ENCODE measurements around the gene HMG20B.
"Not testable (repeated sequence)": the region's sequence is repeated elsewhere in the genome, so short reads cannot be mapped to it uniquely, and the experiment has no call there.

HMG20B gene

DNA sequence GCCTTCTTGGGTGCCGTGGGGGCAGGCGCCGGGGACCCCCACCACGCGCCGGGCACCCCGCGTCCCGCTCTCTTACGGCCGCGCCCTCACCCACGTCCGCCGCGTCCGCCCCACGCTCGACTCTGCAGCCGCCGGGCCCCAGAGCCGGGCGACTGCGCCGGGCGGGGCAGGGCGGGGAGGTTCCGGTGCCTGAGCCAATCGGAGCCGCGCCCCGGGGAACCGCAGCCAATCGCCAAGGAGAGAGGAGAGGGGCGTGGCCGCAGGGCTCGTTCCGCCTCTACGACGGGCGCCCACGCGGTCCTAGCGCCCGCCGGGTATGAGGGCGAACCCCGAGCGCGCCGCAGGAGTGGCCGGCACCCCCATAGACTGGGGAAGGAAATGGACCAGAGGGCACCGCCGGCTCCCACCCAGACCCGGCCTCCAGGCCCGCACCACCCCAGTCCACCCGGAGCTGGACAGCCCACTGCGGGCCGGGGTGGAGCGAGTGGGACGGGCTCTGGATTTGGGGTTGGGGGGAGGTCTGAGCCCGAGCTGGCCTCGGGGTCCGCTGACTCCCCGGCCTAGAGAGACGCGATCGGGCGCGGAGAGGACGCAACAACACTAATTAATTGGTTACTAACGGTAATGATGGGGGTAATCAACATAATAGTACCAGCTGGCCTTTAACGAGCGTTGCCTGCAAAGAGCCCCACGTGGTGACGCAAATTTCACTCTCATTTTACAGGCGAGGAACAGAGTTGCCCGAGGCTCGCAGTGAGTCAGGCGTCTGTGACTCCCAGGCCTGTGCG is 15.1 kb upstream of the HMG20B start, which contains the start of gene MFSD12:
Gene MFSD12, minus strand, starts transcription at position 126 of the 788 bp plus-strand sequence. CDS start 183 bp downstream, outside the sequence.
- H3K27ac Mint-ChIP-seq: peak within 1 kb of the TSS; percentile 95
- H3K27me3 Mint-ChIP-seq (ENCODE audit: low read depth): no peaks in the 10 kb centered on the region
- peak within 1 kb of the TSS; percentile 99 for H3K4me3 Mint-ChIP-seq
- peaks cover 34% of the 10 kb centered on the region for H3K4me1 Mint-ChIP-seq (ENCODE audit: low read depth)
- H3K9me3 Mint-ChIP-seq: no peaks in the 10 kb centered on the region
- peaks cover 6% of the 10 kb centered on the region for H3K36me3 Mint-ChIP-seq (ENCODE audit: low read depth)

DNA sequence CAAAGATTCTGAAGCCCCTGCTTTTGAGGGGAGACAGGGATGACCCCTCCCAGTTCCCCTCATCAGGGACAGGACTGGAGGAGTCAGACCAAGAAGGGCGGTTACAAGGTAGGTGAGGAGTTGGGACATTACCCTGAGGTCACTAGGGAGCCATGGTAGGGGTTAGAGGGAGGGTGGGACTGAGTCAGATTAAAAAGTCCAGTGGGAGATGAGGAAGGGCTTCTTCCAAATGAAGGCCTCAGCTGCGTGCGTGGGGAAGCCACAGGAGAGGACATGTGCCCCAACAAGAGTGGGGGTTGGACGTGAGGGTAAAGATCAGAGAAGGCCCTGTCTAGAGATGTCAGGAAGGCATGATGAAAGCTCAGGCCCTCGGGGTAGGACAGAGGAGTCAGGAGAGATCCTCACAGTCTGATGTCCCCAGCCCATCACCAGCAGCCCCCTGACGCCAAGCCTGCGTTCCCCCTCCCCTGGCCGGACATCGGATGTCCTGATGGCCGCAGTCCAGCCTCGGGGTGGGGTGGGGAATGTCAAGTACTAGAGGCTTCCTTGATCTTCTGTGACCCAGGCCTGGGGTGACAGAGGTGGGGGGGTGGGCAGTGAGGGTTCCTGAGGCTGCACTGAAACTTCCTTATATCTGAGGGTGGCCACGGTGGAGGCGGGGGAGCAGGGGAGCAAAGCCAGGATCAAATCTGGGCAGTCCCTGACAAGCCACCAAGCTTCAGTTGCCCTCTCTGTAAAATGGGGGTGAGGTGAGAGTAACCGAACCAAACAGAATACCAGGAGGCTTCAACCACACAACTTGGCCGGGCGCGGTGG is 8.8 kb upstream of the HMG20B start:
- Mint-ChIP-seq H3K27me3 (ENCODE audit: low read depth) (no peaks in the 10 kb centered on the region), H3K27ac (no peak overlapping the region), H3K4me3 (no peak overlapping the region), H3K4me1 (ENCODE audit: low read depth) (no peaks in the 10 kb centered on the region), H3K9me3 (no peaks in the 10 kb centered on the region), H3K36me3 (ENCODE audit: low read depth) (no peaks in the 10 kb centered on the region)

GRCh38 chr19:3565139-3565538 is 7.6 kb upstream of the HMG20B start:
- Mint-ChIP-seq H3K4me3 (no peak overlapping the region), H3K4me1 (ENCODE audit: low read depth) (no peaks in the 10 kb centered on the region), H3K9me3 (no peaks in the 10 kb centered on the region), H3K36me3 (ENCODE audit: low read depth) (no peaks in the 10 kb centered on the region), H3K27ac (no peak overlapping the region), H3K27me3 (ENCODE audit: low read depth) (no peaks in the 10 kb centered on the region)

DNA sequence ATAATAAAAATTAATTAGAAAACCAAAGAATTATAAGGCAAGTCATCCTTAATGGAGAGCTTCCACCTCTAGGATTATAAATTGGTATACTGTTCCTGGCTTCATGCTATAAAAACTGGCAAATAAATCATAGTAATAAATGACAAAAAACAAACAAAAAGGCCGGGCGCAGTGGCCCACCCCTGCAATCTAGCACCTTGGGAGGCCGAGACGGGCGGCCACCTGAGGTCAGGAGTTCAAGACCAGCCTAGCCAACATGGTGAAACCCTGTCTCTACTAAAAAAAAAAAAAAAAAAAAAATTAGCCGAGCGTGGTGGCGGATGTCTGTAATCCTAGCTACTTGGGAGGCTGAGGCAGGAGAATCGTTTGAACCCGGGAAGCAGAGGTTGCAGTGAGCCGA is 2.7 kb upstream of the HMG20B start:
- H3K27ac Mint-ChIP-seq; H3K36me3 Mint-ChIP-seq (ENCODE audit: low read depth); H3K4me1 Mint-ChIP-seq (ENCODE audit: low read depth); H3K27me3 Mint-ChIP-seq (ENCODE audit: low read depth); H3K9me3 Mint-ChIP-seq; H3K4me3 Mint-ChIP-seq: not testable (repeated sequence)

DNA sequence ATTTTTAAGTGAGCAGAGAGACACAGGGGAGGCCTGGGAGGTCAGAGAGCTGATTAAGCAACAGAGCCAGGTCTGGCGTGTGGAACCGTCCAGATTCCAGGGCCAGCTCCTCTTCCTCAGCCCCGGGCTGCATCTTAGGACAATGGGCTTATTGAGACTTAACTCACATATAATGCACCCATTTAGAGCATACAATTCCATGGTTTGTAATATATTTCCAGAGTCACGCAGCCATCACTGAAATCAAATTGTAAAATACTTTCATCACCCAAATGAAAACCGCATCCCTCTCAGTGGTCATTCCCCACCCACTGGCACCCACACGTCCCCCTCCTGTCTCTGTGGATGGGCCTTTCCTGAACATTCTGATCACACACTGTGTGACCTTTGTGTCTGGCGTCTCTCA is 2.1 kb upstream of the HMG20B start:
- H3K27ac Mint-ChIP-seq: peak overlapping the region; percentile 31
- H3K4me1 Mint-ChIP-seq (ENCODE audit: low read depth): peaks cover 5% of the 10 kb centered on the region
- no peaks in the 10 kb centered on the region for H3K9me3 Mint-ChIP-seq
- H3K27me3 Mint-ChIP-seq (ENCODE audit: low read depth): no peaks in the 10 kb centered on the region
- peaks cover 9% of the 10 kb centered on the region for H3K36me3 Mint-ChIP-seq (ENCODE audit: low read depth)
- H3K4me3 Mint-ChIP-seq: no peak overlapping the region

GRCh38 chr19:3572132-3572854 is 451 bp upstream of the HMG20B start:
- peaks cover 9% of the 10 kb centered on the region for H3K36me3 Mint-ChIP-seq (ENCODE audit: low read depth)
- H3K4me3 Mint-ChIP-seq: peak overlapping the region; percentile 72
- H3K4me1 Mint-ChIP-seq (ENCODE audit: low read depth): peaks cover 5% of the 10 kb centered on the region
- peak overlapping the region; percentile 70 for H3K27ac Mint-ChIP-seq
- H3K9me3 Mint-ChIP-seq: no peaks in the 10 kb centered on the region
- no peaks in the 10 kb centered on the region for H3K27me3 Mint-ChIP-seq (ENCODE audit: low read depth)

- H3K4me1 Mint-ChIP-seq (ENCODE audit: low read depth): peaks cover 5% of the 10 kb centered on the region
- no peaks in the 10 kb centered on the region for H3K9me3 Mint-ChIP-seq
- peaks cover 9% of the 10 kb centered on the region for H3K36me3 Mint-ChIP-seq (ENCODE audit: low read depth)
- no peaks in the 10 kb centered on the region for H3K27me3 Mint-ChIP-seq (ENCODE audit: low read depth)
- peak overlapping the region; percentile 76 for H3K4me3 Mint-ChIP-seq
- peak overlapping the region; percentile 62 for H3K27ac Mint-ChIP-seq
Observed at GRCh38 chr19:3573162-3573857, 566 bp downstream of the HMG20B start.

GRCh38 chr19:3573858-3574637 is 1.3 kb downstream of the HMG20B start:
- Mint-ChIP-seq H3K4me3 (peak overlapping the region; percentile 76), H3K27me3 (ENCODE audit: low read depth) (no peaks in the 10 kb centered on the region), H3K27ac (peak overlapping the region; percentile 72), H3K36me3 (ENCODE audit: low read depth) (peaks cover 9% of the 10 kb centered on the region), H3K4me1 (ENCODE audit: low read depth) (peaks cover 5% of the 10 kb centered on the region), H3K9me3 (no peaks in the 10 kb centered on the region)

DNA sequence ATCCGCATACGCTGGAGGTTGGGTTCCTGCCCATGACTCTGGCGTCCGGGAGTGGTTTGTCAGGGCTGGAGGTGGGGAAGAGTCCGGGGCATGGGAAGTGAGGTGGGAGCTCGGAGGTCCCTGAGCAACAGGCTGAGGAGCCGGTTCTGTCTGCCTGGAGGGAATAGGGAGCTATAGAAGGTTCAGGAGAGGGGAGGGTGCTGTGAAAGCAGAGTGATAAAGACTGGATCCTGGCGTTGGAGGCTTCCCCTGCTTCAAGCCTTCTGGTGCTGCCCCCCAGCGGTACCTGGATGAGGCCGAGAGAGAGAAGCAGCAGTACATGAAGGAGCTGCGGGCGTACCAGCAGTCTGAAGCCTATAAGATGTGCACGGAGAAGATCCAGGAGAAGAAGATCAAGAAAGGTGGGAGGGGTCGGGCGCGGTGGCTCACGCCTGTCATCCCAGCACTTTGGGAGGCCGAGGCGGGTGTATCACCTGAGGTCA is 2.6 kb downstream of the HMG20B start:
- Mint-ChIP-seq H3K36me3 (ENCODE audit: low read depth) (peaks cover 9% of the 10 kb centered on the region), H3K9me3 (no peaks in the 10 kb centered on the region), H3K27me3 (ENCODE audit: low read depth) (no peaks in the 10 kb centered on the region), H3K27ac (no peak overlapping the region), H3K4me1 (ENCODE audit: low read depth) (peaks cover 5% of the 10 kb centered on the region), H3K4me3 (no peak overlapping the region)

DNA sequence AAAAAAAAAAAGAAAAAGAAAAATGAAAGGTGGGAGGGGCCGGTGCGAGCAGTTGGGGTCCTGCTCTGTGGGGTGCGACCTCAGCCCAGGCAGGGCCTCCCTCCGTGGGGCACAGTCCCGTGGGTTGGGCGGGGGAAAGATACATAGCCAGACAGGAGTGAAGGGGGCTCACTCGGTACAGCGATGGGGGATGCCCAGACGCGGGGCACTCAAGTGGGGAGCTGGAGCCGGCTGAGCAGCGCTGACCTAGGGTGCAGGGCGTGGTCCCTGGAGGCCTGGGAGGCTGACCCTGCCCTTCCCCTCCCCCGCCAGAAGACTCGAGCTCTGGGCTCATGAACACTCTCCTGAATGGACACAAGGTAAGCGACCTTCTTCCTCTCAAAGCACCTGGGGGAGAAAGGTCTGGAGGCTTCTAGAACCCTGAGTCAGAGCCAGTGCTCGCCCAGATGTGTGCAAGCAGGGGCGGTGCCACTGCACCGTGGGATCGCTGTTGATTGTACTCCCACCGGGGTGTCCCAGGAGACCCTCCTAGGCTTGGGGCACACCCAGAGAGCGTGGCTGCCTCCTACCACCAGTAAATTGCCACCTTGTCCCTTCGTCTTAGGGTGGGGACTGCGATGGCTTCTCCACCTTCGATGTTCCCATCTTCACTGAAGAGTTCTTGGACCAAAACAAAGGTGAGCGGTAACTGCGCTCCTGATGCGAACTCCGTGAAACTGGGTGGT is 3.4 kb downstream of the HMG20B start:
- Mint-ChIP-seq H3K9me3 (no peaks in the 10 kb centered on the region), H3K27me3 (ENCODE audit: low read depth) (no peaks in the 10 kb centered on the region), H3K4me3 (no peak overlapping the region), H3K36me3 (ENCODE audit: low read depth) (peaks cover 9% of the 10 kb centered on the region), H3K27ac (no peak overlapping the region), H3K4me1 (ENCODE audit: low read depth) (peaks cover 5% of the 10 kb centered on the region)

DNA sequence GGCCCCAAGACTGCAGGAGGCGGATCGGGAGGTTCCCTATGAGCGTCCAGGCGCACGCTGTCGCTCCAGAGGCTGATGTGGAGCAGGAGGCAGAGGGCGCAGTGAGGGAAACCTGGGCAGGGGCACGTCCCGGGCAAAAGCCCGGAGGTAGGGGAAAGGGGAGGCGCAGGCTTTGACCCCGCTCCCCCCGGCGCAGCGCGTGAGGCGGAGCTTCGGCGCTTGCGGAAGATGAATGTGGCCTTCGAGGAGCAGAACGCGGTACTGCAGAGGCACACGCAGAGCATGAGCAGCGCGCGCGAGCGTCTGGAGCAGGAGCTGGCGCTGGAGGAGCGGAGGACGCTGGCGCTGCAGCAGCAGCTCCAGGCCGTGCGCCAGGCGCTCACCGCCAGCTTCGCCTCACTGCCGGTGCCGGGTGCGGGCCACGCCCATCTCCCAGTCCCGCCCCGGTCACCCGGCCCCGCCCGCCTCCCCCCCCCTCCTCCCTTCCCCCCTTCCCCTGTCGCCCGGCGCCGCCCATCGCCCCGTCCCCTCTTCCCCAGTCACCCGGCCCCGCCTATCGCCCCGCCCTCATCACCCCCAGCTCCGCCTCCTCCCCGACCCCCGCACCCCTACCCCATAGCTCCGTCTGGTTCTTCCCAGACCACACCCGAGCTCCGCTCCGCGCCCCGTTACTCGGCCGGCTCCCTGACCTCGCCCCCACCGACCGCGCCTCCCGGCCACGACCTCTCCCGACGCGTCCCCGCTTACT is 4.1 kb downstream of the HMG20B start:
- no peaks in the 10 kb centered on the region for H3K27me3 Mint-ChIP-seq (ENCODE audit: low read depth)
- H3K9me3 Mint-ChIP-seq: no peaks in the 10 kb centered on the region
- peaks cover 2% of the 10 kb centered on the region for H3K4me1 Mint-ChIP-seq (ENCODE audit: low read depth)
- no peak overlapping the region for H3K4me3 Mint-ChIP-seq
- H3K36me3 Mint-ChIP-seq (ENCODE audit: low read depth): peaks cover 9% of the 10 kb centered on the region
- no peak overlapping the region for H3K27ac Mint-ChIP-seq

DNA sequence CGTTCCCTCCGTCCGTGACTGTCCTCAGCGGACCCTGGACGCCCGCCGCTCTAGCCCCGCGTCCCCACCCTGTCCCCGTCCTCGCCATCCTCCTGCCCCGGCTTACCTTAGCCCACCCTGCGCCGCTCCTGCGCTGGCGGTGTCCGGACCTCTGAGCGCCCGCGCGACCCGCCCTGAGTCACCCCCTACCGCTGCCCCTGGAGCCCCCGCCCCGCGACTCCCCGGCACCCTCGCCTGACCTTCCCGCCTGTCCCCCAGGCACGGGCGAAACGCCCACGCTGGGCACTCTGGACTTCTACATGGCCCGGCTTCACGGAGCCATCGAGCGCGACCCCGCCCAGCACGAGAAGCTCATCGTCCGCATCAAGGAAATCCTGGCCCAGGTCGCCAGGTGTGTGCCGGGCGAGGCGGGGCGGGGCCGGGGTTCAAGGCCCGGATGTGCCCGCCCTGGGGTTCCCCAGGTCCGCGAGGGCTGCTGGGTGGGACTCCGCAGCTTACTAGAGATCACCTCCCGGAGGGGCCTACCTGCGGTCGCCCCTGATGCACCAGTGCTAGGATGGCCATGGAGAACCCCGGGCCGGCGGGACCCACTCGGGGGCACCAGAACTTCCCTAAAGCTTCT is 5.1 kb downstream of the HMG20B start:
- no peaks in the 10 kb centered on the region for H3K9me3 Mint-ChIP-seq
- H3K27ac Mint-ChIP-seq: no peak overlapping the region

More for the DNA sequence above, 5.1 kb downstream of the HMG20B start:
- H3K27me3 Mint-ChIP-seq (ENCODE audit: low read depth): no peaks in the 10 kb centered on the region
- peaks cover 2% of the 10 kb centered on the region for H3K4me1 Mint-ChIP-seq (ENCODE audit: low read depth)
- H3K36me3 Mint-ChIP-seq (ENCODE audit: low read depth): peaks cover 9% of the 10 kb centered on the region
- no peak overlapping the region for H3K4me3 Mint-ChIP-seq
